Measurements from ENCODE around the gene UBE2H. TPM values are rescaled to one million over a fixed set of nuclear protein-coding genes. Genes with fewer than 3 reads are reported as not detected.

The UBE2H gene
- total RNA-seq, 4 donors from 2014 or later, result 89.3 to 95.8 (median 90.9) TPM

- TF ChIP-seq, protein P1, sequence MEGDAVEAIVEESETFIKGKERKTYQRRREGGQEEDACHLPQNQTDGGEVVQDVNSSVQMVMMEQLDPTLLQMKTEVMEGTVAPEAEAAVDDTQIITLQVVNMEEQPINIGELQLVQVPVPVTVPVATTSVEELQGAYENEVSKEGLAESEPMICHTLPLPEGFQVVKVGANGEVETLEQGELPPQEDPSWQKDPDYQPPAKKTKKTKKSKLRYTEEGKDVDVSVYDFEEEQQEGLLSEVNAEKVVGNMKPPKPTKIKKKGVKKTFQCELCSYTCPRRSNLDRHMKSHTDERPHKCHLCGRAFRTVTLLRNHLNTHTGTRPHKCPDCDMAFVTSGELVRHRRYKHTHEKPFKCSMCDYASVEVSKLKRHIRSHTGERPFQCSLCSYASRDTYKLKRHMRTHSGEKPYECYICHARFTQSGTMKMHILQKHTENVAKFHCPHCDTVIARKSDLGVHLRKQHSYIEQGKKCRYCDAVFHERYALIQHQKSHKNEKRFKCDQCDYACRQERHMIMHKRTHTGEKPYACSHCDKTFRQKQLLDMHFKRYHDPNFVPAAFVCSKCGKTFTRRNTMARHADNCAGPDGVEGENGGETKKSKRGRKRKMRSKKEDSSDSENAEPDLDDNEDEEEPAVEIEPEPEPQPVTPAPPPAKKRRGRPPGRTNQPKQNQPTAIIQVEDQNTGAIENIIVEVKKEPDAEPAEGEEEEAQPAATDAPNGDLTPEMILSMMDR (IDR thresholded peaks at IDR 0.05; ENCODE audit: low read depth), result no peak
Measured at GRCh38 chr7:129792721-129793120, 160.0 kb downstream of the UBE2H start.

GRCh38 chr7:129790136-129790535 lies 162.6 kb downstream of the UBE2H start:
- TF ChIP-seq, protein P1 (IDR thresholded peaks at IDR 0.05; ENCODE audit: low read depth), result no peak

GRCh38 chr7:129789652-129790051 lies 163.1 kb downstream of the UBE2H start:
- TF ChIP-seq, protein P1 (IDR thresholded peaks at IDR 0.05; ENCODE audit: low read depth), result no peak

DNA sequence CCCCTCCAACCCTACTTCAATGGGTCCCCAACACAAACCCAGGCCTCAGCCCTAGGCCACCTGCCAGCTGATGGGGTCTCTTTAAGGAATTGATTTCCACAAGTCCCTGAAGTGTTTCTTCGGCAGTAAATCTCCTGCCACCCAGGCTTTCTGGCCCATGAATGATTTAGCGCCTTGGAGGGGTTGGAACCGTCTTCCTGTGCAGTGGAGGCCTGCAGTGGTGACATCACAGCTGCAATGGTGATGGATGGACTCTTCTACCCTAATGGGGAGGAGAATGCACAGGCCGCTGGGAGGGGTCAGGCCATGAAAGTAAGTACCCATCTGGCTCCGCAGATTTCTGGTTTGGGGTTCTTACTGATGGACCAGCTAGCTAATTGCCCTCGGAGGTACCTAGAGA lies 163.8 kb downstream of the UBE2H start:
- TF ChIP-seq, protein P1 (IDR thresholded peaks at IDR 0.05; ENCODE audit: low read depth), result no peak

DNA sequence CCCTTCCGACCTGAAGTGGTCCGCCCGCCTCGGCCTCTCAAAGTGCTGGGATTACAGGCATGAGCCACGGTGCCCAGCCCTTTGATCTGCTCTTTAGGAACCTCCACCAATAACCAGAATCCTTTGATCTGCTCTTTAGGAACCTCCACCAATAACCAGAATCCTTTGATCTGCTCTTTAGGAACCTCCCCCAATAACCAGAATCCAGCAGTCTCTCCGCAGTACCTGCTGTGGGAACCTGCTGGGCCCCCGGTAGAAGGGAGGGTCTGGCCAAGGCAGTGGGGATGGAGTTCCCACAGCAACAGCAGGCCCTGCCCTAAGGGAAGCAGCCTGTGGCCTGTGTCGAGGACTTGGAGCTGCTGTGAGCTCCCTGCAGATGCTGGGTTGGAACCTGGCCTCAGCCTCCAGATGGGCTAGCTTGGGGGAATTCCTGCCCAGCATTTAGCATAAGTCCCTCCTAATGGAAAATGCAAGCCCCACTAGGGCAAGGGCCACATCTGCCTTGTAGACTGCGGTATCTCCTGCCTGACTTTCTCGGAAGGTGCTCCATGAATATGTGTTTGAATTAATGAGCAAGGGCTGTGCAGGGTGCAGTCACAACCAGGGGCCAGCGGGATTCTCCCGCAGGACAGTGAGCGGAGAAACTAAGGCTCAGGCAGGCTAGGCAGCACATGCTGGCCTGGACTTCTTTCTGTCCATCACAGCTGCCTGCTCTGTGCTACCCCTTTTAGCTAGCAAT lies 165.8 kb downstream of the UBE2H start:
- TF ChIP-seq, protein P1 (IDR thresholded peaks at IDR 0.05; ENCODE audit: low read depth), result no peak

DNA sequence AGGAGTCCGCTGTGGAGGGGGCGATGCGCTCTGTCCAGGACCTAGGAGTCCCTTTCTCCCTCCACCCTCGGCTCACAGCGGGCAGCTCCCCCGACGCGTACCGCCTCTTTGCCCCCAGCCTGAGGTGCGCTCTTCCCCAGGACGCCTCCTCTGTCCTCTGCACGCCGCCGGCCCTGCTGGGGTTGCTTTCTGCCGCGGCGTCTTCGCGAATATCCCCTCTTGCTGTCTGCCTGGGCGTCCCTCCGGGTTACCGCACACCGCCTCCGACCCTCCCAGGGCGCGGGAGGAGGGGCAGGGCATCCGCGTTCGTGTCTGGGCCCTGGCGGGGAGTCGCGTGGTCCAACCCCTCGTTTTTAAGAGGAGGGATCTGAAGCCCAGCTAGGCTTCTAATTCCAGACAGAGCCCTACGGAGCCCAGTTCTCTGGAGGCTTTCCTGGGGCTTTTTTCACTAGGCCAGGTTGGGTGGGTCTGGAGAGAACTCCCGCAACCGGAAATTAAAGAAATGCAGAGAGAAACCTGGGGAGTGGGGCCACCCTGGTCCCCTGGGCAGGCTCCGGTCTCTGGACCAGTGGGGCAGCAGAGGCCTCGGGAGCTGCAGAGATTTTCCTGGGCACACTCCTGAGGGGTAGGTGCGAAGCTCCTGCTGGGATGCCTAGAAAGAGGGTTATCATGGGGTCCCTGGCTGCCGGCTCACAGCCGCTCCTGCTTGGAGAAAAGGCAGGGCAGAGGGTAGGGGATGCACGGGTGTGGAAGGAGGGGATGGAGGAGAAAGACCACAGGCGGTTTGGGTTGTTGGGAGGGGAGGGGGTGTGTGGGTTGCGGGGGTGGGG lies 166.9 kb downstream of the UBE2H start:
- TF ChIP-seq, protein P1 (IDR thresholded peaks at IDR 0.05; ENCODE audit: low read depth), result no peak
